Fibroblast of skin of right quadriceps (primary cell): ENCODE data around the gene TBX15.

ENCODE experiments used
- DNase-seq: peaks from one replicate; pipeline ENCODE4 v3.0.0-alpha.2; 2013

The TBX15 gene

GRCh38 chr1:118988186-118989005, at the start of gene TBX15:
TBX15 (minus strand) TSS chr1:118988343; CDS start chr1:118987795, 548 bp downstream.
- DNase-seq = peak; percentile 92

GRCh38 chr1:119034359-119034758, 46.2 kb upstream of the TBX15 start:
- DNase-seq = no peak

GRCh38 chr1:119032986-119033385, 44.8 kb upstream of the TBX15 start:
- no peak for DNase-seq

DNA sequence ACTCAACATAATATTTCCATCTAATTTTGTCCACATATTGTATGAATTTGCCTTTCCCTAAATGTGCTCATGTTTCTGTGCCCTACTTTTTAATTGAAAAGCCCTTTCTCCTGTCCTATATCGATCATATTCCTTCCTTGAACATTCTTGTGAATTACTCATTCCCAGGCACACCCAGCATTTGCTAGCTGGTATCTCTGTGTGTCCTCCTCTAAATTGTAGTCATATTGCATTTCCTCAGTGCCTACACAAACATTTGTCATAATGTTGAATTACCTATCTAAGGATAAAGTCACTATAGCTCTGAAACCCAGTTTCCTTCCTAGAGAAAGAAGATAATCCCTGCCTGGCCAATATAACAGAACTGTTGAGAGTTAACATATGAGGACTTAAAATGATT, 39.6 kb upstream of the TBX15 start:
- DNase-seq = no peak

DNA sequence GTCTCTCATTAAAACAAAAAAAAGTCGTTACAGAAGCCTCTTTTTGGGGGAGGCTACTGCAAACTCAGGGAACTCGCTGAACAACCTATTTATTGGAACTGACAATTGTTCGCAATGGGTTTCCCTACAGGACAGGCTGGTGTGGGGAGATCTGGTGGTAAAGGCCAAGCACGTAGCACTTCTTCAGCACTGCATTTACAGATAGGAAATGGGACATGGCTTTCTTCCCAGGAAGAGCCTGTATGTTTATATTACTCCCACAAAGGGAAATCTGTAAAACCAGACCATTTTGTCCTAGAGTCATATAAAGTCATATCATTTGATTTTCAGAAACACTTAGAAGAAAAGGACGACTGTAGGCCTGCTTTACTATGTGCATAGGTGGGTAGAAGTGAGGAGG, 38.8 kb upstream of the TBX15 start:
- no peak for DNase-seq

DNA sequence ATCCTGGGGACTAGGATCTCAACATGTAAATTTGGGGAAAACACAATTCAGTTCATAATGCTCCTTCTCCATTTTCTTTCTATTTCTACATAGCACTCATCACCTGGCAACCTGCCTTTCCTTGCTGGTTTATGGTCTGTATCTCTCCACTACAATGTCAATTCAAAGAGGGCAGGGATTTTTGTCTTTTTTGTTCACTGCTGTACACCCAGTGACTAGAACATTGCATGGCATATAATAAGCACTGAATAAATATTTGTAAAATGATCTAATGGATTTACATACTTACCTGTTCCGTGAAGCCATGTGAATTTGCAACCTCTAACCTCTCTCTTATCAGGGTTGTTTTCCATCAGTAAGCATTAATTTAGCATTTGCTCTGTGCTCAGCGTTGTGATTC, 27.4 kb upstream of the TBX15 start:
- no peak for DNase-seq

GRCh38 chr1:119012383-119012782, 24.2 kb upstream of the TBX15 start:
- no peak for DNase-seq

DNA sequence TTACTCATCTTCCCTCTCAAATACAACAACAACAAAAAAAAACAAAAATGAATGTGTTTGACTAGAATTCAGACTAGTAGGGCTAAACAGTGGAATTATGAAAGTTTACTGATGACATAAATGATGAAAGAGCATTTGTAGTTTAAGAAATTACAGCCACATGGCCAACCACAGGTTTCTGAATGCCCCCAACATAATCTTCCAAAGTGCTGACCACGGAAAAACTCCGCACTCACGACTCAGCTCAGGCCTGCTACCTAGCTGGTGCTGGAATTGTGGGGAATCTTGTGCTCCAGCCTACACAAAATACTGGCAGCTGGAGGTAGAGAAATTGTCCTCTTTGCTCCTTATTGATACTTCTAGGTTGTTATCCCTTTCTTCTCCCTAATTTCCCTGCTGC, 23.6 kb upstream of the TBX15 start:
- peak; percentile 77 for DNase-seq

DNA sequence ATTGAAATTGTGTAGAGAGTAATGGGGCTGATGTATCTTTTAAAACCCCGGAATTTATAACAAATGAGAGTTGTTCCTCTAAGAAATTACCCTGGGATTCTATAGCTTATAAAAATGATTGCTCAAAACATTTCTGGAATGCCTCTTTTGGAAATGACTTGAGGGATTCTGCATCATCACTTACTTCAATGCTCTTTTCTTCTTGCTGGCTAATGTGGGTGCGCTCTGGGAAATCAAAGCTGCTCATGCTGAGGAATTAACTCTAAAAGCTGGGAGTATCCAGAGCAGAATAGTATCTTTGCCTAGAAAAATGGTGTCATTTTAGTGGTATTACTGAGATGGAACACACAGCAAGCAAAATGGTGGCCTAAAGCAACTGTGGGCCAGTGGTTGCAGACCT, 23.0 kb upstream of the TBX15 start:
- DNase-seq = peak; percentile 61

DNA sequence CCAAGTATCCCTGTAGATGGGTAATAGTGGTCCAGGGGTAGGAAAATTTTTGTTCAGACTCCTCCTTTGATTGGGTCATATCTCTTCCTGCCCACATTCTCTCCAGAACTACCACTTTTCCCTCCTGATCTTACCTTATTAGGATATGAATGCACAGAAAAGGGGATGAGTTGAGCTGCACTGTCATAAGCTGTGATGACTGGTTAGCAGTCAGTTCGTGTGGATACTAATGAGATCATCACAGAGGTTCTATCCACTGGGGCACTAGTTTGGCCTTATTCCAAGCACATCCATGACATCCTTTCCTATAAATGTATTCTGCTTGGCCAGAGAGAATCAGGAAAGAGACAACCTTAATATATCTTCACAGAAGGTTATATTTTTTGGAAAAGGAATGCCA, 22.1 kb upstream of the TBX15 start:
- DNase-seq = peak; percentile 86

DNA sequence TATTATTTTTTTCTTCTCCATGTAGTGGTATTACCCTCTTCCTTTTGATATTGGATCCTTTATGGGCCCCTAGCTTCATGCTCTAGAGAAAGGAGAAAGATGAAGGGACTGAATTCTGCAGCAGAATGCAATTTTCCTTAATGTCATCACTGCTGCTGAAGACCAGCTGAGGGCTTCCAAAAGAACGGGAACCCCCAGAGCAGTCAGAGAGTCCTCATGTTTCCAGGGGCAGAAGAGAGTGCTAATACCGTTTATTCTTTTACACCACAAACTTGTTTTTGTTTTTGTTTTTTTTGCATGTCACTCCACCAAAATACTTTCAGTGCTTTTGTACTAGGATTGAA, 21.1 kb upstream of the TBX15 start:
- no peak for DNase-seq

DNA sequence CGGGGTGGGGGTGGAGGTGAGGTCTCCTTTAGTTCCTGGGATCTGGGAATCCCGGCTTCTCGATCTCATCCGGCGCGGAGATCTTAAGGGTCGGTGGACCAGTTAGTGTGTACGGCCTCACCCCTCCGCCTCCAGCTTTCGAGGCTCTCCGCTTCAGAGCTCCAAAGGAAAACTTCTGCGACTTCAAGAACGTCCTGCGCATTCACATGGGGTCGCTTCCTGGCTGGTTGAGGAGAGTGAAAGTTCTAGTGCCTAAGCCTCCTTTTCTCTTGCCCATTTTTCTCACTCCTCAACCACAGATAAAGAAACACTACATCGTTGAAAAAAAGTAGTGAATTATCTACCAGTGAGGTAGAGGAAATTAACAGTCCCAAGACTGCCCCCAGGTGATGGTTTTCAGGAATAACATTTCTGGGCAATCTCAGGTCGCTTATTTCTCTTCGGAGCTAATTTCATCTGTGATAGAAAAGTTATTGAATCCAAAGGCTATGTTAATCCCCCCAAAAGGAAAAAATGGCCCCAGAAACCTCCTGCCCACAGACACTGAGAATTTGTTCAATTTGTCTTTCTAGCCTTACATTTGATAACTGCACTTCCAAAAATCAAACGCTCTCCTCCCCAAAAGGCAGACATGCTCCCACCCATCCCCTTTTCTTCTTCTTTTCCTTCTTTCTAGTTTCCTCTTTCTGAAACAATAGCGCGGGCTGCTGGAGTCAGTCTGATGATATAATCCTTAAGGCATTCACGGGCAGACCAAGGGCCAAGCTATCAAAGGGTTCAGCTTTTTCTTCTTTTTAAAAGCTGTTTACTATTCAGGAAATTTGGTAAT, 20.6 kb upstream of the TBX15 start:
- DNase-seq = peak; percentile 85

GRCh38 chr1:119007670-119008482, 19.7 kb upstream of the TBX15 start:
- no peak for DNase-seq

GRCh38 chr1:119007339-119007669, 19.2 kb upstream of the TBX15 start:
- DNase-seq = no peak

- DNase-seq = no peak
These were observed 18.5 kb upstream of the TBX15 start for GRCh38 chr1:119006406-119007279.

DNA sequence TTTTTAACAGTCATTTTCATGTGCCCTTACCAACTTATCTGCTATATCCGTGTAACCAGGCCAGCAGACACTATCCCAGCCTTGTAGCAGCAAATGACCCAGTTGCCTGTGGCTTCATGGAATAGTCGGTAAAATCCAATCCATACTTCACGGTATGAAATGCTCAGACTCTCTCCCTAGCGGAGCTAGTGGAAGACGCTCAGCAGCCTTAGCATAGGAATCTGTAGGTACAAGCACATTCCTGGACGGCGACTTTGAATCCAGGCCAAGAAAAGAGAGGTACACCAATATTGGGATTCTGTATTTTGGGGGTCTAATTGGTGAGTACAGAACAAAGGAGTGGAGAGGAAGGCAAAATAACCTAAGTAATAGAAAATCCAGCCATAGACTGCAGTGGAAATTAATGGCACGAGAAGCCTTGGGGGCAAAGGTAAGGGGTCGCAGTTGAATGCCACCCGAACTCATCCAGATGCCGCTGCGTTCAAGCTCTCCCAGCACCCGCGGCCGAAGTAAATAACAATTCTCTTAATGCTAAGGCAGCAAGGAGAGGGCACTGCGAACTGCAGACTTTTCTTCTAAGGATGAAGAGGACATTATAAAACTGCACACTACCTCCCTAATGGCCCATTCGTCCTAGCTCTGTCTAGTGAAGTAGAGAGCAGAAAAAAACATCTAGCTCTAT, 17.7 kb upstream of the TBX15 start:
- no peak for DNase-seq

DNA sequence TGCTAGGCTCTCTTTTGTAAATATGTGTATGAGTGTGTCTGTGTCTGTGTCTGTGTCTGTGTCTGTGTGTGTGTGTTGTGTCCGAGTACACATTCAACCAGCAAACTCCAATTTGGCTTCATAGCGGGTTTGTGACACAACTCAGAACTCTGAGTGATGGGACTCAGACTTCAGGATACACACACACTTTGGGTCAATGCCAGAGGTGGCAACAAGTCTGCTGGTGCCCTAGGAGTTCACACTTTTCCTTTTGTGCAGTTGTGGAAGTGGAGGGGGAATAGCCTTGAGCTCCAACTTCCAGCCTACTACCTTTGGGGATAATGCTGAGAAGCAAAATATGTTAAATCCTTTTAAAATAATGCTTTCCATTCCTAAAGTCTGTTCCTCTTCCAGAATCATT, 16.6 kb upstream of the TBX15 start:
- no peak for DNase-seq

DNA sequence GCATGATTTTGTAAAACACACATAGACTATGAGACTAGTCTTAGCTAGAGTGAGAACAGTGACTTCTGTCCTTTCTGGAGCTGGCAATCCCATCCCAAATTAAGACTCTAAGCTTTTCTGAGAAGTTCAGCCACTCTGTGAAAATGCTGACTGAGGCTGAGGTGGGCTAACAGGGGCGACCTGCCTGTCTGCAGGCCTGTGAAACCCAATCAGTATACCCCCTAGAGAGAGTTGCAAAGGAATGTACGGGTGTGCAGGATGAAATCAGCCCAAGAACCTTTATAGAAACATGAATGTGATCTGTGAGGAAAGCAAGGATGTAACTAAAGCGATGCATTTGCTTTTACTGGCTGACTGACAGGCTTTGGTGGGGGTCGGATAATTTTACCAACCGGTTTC, 16.0 kb upstream of the TBX15 start:
- no peak for DNase-seq

GRCh38 chr1:119003413-119004128, 15.4 kb upstream of the TBX15 start:
- DNase-seq = no peak

GRCh38 chr1:119002028-119002686, 14.0 kb upstream of the TBX15 start:
- peak; percentile 93 for DNase-seq
